Endometrium (tissue), 2 donors: ENCODE measurements around the gene SNED1.

Experiments
- FAIRE-seq: peaks from 2 replicates; lab custom pipeline; 2012; peaks lifted over from hg19 to GRCh38; lab: Jason Lieb, UNC
- donor health status: control.
- donor health status: control.

The SNED1 gene

DNA sequence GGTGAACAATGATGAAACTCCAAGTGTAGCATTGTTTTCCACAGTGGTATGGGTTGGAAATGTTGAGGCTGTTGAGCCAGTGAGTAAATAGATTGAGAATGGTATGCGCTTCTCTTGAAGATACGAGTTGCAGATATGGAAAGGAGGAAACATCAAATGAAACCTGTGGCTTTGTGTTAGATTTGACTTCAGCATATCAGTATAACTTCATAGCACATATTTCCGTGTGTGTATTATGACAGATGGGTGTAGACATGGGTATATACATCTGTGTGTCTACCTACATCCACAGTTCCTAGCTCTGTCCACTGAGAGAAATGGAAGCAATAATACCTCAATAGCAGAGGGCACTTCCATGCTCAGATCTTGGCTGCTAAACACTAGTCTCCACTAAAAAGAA lies 8.0 kb downstream of the SNED1 start:
- no peak for FAIRE-seq

DNA sequence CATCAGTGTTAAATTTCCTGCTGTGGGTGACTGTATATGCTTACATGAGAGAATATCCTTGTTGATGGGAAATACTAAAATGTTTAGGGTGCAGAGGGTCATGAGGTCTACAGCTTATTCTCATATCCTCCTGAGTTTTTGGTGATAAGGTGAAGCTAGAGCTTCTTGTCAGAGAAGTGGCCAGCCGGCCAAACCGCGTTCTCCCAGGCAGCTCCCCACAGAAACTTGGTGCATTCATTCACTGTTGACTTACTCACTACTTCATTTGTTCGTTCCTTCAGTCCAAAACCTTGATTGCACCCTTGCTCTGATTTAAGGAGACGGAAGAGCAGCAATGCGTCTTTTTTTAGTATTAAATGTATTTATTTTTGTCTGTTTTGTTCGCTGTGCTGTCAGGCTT lies 8.7 kb downstream of the SNED1 start:
- no peak for FAIRE-seq

DNA sequence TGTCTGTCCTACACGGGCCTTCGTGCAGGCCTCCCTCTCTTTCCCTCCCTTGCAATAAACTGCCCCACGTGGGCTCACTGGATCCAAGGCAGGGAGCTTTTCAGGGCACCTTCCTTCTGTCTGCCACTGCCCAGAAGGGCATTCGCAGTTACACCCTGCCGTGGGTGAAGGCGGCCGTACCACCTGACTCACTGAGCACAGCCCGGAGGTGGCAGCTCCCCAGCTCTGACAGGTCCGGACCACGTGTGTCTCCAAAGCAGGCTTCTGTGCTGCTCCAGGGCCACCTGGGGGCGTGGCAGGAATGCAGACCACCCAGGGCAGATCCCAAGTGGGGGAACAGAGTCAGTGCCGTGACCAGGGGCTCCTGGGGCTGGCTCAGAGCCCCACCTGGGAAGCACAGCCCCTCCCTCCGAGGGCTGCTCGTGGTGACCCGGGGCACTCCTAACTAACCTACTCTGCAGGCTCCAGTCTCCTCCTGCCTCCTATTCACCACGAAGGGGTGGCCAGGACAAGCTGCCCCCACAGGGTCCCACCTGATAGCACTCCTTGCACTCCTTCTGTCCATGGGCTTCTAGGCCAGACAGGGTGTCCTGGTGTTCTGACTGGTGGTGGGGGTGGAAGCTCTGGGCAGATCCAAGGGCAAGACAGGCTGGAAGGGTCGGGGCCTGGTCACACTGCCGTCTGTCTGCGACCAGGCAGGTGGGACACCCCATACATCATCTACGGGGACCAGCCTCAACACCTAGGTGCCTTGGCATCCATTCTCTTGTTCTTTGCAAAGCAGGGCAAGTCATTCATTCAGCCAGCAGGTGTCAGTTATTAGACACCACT lies 9.7 kb downstream of the SNED1 start:
- FAIRE-seq = no peak

DNA sequence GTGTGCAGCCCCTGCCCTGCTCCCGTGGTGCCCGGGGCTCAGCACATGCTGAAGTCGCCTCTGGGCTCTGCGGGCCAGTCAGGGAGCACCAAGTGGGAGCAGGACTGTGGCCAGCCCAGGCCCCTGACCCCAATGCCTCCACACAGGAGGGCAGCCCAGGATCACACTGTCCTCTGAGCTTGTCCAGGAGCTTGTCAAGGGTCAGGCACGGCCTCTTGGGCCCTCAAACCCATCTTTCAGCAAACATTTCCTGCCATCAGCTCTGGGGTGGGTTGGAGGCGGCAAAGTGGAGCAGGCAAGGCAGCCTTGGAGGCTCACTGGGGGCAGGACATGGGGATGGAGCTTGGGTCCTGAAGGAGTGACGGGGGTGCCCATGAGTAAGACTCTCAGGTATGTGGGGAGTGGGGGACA lies 10.3 kb downstream of the SNED1 start:
- FAIRE-seq = no peak

DNA sequence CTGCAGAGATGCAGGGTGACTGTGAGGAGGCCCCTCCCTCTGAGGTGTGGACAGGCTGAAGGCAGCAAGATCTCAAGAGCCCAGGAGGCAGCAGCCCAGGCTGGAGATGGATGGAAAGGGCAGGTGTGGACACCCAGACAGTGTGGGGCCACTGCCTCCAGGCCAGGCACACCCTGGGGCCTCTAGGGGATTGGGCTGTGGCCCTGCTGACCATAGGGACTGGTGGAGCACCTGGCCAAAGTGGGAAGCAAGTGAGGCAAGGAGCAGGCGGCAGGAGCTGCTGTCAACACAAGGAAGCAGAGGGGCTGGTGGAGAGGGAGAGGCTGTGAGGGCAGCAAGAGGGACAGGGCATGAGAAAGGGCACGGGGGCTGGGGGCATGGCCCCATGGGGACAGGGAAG lies 10.8 kb downstream of the SNED1 start:
- FAIRE-seq = no peak

DNA sequence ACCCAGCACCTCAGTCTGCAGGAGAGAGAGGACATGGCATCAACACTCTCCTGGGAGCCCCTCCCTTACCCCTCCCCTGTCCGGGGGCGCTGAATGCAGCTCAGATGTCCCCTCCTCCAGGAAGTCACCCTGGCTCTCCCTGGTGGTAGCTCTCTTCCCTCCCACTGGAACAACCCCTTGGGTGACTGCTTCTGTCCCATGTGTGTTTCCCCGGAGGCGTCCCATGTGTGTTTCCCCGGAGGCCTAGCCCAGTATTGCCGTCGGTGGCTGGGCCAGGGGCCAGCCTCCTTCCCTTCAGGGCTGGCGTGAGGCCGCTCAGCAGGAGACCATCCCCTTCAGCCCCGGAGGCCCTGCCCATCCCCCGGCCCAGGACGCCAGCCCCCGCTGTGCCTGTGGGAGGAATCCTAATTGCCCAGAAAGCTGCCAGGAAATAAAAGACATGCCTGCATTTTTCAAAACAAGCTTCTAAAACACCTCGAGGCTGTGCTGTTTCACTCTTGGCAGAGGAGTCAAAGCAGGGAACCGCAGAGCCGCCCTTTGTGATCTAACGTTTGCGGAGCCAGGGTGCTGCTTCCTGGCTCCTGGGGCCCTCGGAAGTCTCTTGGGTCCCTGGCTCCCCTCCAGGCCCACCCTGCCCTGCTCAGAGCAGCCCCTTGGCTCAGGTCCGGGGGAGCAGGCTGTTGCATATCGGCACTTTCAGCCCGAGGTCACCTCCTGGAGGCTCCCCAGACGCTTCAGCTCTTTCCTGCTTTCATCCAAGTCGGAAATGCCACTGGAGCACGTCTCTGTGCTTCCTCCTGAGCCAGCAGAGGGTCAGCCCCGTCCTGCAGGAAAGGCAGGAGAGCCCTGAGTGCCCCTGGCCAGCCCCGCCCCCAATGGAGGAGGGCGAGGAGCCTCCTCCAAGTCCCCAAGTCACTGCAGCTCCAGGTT lies 11.4 kb downstream of the SNED1 start:
- FAIRE-seq = peak; percentile 51

DNA sequence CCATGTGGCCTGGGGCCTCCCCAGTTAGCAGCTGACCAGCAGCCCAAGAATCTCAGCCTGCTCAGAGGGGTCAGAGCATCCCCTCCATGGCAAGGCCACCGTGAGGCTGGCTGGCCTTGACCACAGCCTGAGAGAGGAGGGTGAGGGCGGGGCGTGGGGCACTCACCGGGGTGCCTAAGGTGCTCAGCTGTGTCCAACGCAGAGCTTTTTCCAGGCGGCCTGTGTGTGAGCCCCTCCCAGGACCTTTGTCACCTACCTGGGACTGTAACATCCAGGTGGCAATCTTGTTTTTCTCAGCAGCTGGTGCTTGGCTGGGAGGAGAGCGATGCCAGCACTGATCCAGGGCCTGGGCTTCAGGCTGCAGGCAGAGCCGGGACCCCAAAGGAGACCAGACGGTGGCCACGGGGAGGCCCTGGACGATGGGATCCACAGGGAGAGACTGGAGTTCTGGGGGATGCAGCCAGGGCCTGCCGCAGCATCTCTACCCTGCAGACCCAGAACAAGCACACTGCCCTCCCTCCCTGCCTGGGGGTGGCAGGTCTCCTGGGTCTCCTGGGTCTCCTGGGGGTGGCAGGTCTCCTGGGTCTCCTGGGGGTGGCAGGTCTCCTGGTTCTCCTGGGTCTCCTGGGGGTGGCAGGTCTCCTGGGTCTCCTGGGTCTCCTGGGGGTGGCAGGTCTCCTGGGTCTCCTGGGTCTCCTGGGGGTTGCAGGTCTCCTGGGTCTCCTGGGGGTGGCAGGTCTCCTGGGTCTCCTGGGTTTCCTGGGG lies 12.3 kb downstream of the SNED1 start:
- FAIRE-seq = no peak

DNA sequence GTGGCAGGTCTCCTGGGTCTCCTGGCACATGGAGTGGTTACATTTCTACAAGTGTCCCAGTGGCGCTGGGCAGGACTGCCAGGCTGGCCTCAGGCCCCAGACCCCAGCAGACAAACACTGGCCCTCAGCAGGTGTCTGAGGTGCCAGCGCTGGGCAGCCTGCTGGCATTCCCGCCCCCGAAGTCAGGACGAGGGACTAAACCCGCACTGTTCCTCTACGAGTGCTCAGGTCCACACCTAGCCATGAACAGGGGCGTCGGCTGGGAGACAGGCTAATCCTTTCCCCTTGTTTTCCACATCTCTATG lies 12.8 kb downstream of the SNED1 start:
- FAIRE-seq = no peak

DNA sequence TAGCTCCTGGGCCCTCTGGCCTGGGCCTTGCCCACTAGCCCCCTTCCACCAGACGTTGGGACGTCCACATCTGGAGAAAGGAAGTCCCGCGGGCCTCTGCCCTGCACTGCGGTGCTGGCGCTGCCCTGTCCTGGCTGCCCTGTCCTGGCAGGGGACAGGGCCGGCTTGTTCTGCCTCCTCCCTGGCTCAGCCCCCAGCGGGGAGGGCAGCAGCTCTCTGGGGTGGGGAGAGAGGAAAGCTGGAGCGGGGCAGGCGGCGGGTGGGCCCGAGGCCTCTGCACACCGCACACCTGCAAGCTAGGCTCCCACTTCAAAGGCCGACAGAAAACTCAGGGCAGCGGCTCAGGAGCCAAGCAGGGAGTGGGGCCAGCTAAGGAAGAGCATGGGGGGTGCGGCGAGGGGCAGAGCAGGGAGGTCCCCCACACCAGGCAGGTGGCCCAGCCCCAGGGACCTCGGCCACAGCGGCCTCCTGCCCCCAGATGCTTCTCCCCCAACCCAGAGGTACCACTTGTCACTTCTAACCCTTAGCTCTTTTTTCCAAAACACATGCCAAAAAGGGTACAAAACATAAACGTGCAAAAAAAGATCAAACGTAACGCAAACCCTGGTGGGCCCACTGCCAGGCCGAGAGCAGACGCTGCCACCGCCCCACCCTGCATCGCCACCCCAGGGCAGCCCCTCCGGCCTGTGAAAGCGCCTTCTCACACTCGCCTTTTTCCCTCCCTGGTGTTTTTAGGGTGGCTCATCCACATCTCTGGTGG lies 13.5 kb downstream of the SNED1 start:
- no peak for FAIRE-seq

DNA sequence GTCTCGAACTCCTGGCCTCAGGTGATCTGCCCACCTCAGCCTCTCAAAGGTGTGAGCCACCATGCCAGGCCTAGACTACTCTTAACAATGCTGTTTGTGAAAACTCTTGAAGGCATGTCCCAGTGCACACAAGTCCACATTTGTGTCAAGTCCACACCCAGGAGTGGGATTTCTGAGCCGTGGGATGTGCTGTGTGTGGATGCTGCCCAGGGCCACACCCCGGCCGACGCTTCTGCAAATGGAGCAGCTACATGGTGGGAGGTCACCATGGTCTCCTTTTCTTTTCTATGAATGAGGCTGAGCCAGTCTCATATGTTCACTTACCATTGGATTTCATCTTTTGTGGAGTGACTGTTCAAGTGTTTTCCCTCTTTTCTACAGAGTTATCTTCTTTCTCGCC lies 15.8 kb downstream of the SNED1 start:
- no peak for FAIRE-seq

DNA sequence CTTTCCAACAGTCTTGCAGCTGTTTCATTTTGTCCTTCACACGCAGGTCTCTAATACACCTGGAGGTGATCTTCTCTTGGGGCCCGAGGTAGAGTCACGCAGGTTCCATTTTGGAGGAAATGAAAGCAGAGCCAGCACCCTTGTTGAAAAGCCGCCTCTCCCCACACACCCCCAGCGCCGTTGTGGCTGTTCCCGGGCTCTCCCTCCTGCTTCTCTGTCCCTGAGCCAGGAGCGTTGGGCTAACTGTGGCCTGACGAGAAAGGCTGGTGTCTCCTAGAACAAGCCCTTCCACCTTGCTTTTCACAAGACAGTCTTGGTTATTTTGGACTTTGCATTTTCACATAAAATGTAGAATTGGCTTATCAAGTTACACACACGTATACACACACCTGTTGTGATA lies 16.3 kb downstream of the SNED1 start:
- FAIRE-seq = no peak

DNA sequence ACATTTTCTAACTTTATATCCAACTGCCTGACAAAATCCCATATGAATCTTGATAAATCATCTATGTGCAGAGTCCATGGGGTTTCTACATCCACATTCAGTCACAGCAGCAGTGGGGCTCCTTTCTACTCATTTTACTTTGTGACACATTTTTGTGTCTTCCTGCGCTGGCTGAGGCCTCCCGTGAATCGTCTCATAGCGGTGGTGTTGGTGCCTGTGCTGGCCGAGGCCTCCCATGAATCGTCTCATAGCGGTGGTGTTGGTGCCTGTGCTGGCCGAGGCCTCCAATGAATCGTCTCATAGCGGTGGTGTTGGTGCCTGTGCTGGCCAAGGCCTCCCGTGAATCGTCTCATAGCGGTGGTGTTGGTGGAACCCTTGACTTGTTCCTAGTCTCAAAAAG lies 17.0 kb downstream of the SNED1 start:
- no peak for FAIRE-seq

DNA sequence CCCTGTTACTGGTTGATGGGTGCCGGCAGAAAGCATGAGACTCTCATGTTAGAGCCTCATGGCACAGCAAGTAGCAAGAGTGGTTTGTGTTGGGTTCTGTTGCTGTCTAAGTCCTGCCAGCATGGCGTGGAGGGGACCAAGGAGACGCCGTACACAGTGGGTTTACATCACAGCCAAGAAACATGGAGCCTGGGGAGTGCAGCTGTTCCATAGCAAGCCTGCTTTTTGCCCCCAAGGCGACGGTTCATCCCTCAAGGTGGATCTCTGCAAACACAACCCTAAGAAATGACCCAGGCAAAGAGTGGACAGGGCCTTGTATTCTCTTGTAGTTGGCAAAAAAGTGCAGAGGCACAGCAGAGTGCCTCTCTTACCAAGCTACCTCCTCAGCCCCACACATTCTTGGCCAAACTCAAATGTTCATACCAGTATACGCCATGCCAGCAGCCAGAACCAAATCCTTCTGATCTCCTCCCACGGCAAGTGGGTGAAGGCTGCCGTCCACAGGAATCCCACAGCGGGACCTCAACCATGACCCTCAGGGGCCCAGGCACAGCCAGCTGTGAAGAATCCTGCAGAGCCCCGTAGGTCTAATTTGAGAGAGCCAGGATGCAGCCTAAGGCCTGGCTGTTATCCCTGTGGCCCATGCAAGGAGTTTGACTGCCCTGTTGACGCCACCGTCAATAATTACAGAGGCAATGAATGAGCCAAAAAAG lies 19.0 kb downstream of the SNED1 start:
- FAIRE-seq = no peak

DNA sequence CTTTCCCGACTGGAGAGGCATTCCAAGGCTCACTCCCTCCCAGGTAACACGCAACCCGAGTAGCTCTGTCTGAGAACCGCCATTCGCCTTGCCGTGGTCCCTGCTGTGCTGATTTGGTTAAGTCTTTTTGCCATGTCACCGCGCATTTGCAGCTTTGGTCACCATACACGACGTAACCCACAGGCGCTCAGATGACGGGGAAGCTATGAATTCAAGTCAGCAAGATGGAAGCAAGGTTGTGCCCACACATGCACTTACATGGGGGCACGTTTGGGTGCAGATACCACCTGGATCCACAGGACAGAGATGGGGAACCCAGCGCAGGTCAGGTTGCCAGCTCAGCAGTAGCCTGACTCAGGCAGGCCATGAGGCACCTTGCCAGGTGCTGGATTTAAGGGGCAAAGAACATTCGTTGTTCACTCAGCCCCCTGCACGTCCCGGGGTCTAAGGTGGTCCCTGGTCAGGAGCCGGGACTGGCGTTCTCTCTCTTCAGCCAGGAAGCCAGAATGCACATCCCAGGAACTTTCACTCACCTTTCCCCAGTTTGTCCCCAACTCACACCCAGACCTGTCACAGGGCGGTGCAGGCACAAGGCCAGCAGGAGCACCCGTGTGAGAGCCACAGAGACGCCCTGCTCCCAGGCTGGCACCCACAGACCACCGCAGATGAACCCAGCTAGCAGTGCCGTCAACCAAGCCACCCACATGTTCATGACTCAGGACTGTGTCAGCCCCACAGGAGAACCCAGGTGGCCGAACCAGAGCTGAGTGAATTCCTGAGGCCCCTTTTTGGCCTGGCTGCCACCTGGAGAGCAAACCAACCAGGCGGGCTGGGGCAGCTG lies 19.9 kb downstream of the SNED1 start:
- FAIRE-seq = no peak

DNA sequence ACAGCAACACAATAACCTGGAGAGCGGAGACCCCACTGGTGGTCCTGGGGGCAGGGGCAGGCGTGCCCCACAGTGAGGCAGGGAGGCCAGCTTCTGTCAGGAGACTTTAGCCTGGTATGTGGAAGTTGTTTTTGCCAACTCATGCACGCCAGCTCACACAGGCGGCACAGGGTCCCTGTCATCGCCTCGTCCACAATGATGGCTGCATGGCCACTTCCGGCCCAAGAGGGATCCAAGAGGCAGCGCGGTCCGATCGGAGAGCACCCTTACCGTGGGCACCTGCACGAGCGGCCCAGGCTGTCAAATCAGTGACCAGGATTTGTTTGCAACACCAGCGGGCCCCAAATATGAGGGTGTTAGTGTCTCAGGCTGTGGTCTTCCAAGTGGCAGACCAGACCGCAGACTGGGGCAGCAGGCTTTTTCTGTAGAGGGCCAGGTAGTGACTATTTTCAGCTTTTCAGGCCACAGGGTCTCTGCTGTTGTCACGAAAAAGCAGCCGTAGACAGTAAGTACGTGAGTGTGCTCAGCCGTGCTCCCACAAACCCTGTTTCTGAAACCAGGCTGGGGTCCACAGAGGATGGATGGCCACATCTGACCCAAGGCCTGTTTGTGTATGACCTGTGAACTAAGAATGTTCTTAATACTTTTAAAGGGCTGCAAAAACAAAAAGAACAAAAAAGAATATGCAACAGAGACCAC lies 21.2 kb downstream of the SNED1 start:
- FAIRE-seq = no peak

DNA sequence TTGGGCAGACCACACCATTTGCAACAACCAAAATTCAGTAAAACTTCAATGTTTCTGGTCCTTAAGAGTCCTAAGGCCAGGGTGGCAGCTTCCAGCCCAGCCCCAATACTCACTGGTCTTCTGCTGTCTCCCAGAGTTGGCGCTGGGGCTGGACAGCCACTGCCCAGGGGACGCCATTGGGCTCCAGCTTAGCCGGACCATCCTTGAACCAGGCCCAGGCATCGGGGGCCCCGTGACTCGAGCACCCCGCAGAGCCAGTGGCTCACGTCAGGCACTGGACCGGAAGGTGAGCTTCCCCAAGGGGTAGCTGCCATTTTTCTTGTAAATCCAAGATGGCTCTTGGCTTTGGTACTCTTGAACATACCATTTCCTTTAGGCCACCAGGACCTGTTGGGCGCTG lies 21.8 kb downstream of the SNED1 start:
- no peak for FAIRE-seq

DNA sequence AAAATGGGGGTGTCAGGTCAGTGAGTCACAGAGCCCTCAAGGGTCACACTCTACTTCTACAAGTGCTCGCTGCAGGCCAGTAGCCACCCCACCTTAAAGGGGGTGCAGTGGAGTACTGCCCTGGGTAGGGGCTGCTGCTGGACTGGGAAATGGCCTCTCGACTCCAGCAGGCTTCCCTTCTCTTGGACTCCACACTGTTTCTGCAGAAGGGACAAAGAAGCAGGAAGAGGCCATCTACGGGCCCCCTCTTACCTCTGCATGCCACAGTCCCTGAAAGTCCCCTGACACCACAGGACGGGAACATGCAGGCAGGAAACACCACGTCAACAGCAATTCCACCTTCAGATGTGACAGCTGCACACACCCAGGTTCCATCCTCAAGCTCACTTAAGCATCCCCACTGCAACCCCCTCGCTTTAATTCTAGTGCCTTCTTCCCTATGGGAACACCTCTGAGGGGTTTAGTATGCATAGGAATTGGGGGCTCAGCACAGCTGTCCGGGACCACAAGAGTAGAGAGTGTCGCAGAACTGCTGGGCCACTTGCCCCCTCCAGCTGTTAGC lies 22.3 kb downstream of the SNED1 start:
- FAIRE-seq = no peak

DNA sequence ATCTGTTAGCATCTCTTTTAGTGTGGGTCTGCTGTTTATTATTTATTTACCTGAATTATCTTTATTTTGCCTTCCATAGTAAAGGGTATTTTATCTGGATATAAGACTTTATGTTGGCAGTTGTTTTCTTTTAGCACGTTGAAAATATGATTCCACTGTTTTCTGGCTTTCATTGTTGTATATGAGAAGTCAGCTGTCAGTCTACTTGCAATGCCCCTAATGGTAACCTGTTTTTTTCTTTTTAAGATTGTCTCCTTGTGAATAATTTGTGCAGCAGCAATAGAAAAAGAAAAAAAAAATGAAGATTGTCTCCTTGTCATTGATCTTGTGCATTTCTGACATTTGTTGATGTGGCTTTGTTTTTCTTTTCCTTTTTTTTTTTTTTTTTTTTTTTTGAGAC lies 27.2 kb downstream of the SNED1 start:
- no peak for FAIRE-seq

DNA sequence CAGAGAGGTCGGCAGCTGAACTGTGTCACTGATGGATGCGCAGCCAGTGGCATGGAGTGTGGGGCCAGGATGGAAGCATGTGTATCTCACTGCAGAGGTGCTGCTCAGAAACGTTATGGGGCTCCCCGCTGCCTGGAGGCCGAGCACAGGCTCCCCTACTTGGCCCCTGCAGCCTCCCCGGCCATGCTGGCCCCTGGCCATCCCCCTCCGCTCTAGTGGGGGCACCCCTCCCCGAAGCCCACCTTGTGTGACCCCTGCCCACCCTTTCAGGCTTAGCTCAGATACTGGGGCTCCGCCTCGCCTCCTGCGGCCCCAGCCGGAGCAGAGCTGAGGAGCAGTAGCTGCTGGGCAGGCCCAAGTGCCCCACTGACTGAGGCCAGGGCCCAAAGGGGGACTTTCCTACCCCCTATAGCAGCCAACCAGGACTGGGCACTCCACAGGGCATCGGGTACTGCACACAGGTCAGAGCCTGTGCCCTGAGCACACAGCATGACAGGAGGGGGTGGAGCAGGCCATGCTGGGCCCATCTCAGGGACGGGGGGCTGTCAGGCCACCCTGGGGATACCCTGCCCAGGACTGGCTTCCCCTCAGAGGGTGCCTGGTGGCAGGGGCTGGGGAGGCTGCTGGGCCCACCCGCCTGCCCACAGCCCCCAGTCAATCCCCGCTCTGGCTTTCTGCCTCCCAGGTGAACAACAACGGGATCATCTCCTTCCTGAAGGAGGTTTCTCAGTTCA lies 31.3 kb downstream of the SNED1 start:
- no peak for FAIRE-seq
